ENCODE results near the gene EIF1AD. TPM values are rescaled to one million over a fixed set of nuclear protein-coding genes. Genes with fewer than 3 reads are reported as not detected.

The EIF1AD gene
- total RNA-seq, 2 donors from 2014 or later: 33.6 to 37.3 TPM

Other genes starting within 250 kb of the EIF1AD start
- 10 to 100 TPM; 15.4 to 18.8 TPM for gene AP5B1, start 221.2 kb downstream of the EIF1AD start, total RNA-seq
- gene OVOL1, start 215.1 kb downstream of the EIF1AD start, total RNA-seq: 1 to 10 TPM; 2.7 to 8.5 TPM
- under 1 TPM in 1 of 2 donors, not detected in 1; 0.91 TPM for gene SNX32, start 168.2 kb downstream of the EIF1AD start, total RNA-seq
- 100 to 1,000 TPM; 654 to 731 TPM for gene CFL1, start 144.0 kb downstream of the EIF1AD start, total RNA-seq
- gene MUS81, start 141.7 kb downstream of the EIF1AD start, total RNA-seq: 10 to 100 TPM; 64.3 to 68.6 TPM
- gene EFEMP2, start 129.4 kb downstream of the EIF1AD start, total RNA-seq: 10 to 100 TPM; 40.0 to 84.5 TPM
- 1 to 10 TPM; 1.3 to 1.8 TPM for gene CTSW, start 122.3 kb downstream of the EIF1AD start, total RNA-seq
- 100 to 1,000 TPM in 1 of 2 donors, 10 to 100 TPM in 1; 87.7 to 151 TPM for gene FIBP, start 113.7 kb downstream of the EIF1AD start, total RNA-seq
- 10 to 100 TPM; 40.4 to 55.0 TPM for gene CCDC85B, start 111.5 kb downstream of the EIF1AD start, total RNA-seq
- 1 to 10 TPM; 2.6 to 3.4 TPM for gene FOSL1, start 101.8 kb downstream of the EIF1AD start, total RNA-seq
- gene C11orf68, start 83.1 kb downstream of the EIF1AD start, total RNA-seq: 10 to 100 TPM; 30.1 to 54.6 TPM
- 100 to 1,000 TPM; 101 to 127 TPM for gene DRAP1, start 82.7 kb downstream of the EIF1AD start, total RNA-seq
- under 1 TPM in 1 of 2 donors, not detected in 1; 0.68 TPM for gene TSGA10IP, start 56.7 kb downstream of the EIF1AD start, total RNA-seq
- gene SART1, start 40.4 kb downstream of the EIF1AD start, total RNA-seq: 10 to 100 TPM; 36.7 to 76.6 TPM
- 10 to 100 TPM; 59.4 to 78.8 TPM for gene BANF1, start 346 bp upstream of the EIF1AD start, total RNA-seq
- gene CST6, start 9.9 kb upstream of the EIF1AD start, total RNA-seq: 1 to 10 TPM in 1 of 2 donors, under 1 TPM in 1; 0.36 to 6.5 TPM
- gene CATSPER1, start 24.3 kb upstream of the EIF1AD start, total RNA-seq: under 1 TPM in 1 of 2 donors, not detected in 1; 0.85 TPM
- gene GAL3ST3, start 47.0 kb upstream of the EIF1AD start, total RNA-seq: 1 to 10 TPM; 2.3 to 4.3 TPM
- gene SF3B2, start 50.2 kb upstream of the EIF1AD start, total RNA-seq: 100 to 1,000 TPM; 130 to 212 TPM
- 100 to 1,000 TPM in 1 of 2 donors, 10 to 100 TPM in 1; 51.9 to 107 TPM for gene PACS1, start 68.1 kb upstream of the EIF1AD start, total RNA-seq